HFFc6 (cell line): ENCODE results near the gene SPAG4. TPM values are rescaled to one million over a fixed set of nuclear protein-coding genes. Genes with fewer than 3 reads are reported as not detected.

Experiments used
- DNase-seq: peaks from one replicate; pipeline ENCODE4 v3.0.0-alpha.2; 2018
- H3K27ac Mint-ChIP-seq: 2 replicates; pipeline ENCODE4 v1.8.0; 2020; ENCODE audit warnings: mild to moderate bottlenecking, mixed read lengths
- H3K27me3 Mint-ChIP-seq: 2 replicates; pipeline ENCODE4 v1.8.0; 2021; ENCODE audit warnings: mild to moderate bottlenecking, moderate library complexity, mixed read lengths; ENCODE audit not compliant: insufficient read depth
- H3K36me3 Mint-ChIP-seq: 2 replicates; pipeline ENCODE4 v1.8.0; 2021; ENCODE audit warnings: low read depth, mixed read lengths
- H3K4me1 Mint-ChIP-seq: 2 replicates; pipeline ENCODE4 v1.8.0; 2020; ENCODE audit warnings: low read depth, mixed read lengths
- H3K4me3 Mint-ChIP-seq: 2 replicates; pipeline ENCODE4 v1.8.0; 2020; ENCODE audit warnings: mild to moderate bottlenecking, moderate library complexity, mixed read lengths
- H3K9me3 Mint-ChIP-seq: 2 replicates; pipeline ENCODE4 v1.8.0; 2020; ENCODE audit warnings: mild to moderate bottlenecking, mixed read lengths
- total RNA-seq, 6 experiments: library from RNA; stranded (reverse); fragmentation: NEBNext Ultra II Directional; extraction: Animal tissue kit (Norgen Biotek cat#: 25700); gene quantifications; 2 replicates in 1 of 6; 3 replicates in 5 of 6; pipeline ENCODE4 v1.2.3, GENCODE V29; 2021
- TF ChIP-seq, protein P1 (sequence below): fragments of 200-600 bp; sonication (generic); IDR thresholded peaks from 2 replicates; pipeline ENCODE4 v1.5.0; 2021; ENCODE audit warnings: antibody characterized with exemption, mild to moderate bottlenecking

SPAG4 gene
- total RNA-seq, 6 experiments from 2014 or later = 2.2 to 3.6 (median 2.8) TPM

DNA sequence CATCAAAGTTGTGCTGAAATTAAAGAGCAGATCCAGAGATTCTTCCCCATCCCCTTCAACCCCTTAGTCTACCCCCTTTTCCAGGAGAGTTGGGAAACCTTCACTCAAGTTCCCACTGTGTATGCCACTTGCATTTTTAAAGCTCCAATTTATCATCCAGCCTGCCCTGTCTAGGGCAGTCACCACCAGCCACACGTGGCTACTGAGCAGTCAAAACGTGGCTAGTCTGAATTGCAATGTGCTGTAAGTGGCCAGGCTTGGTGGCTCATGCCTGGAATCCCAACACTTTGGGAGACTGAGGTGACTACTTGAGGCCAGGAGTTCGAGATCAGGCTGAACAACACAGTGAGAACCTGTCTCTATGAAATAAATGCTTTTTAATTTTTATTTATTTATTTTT, 38.8 kb upstream of the SPAG4 start:
- peaks cover 25% of the 10 kb centered on the region for H3K9me3 Mint-ChIP-seq
- no peak for DNase-seq
- no peaks in the 10 kb centered on the region for H3K4me1 Mint-ChIP-seq
- H3K27ac Mint-ChIP-seq = no peak overlapping the region
- H3K4me3 Mint-ChIP-seq = no peak overlapping the region
- H3K27me3 Mint-ChIP-seq = peaks cover 21% of the 10 kb centered on the region
- peaks cover 17% of the 10 kb centered on the region for H3K36me3 Mint-ChIP-seq
- TF ChIP-seq, protein P1, sequence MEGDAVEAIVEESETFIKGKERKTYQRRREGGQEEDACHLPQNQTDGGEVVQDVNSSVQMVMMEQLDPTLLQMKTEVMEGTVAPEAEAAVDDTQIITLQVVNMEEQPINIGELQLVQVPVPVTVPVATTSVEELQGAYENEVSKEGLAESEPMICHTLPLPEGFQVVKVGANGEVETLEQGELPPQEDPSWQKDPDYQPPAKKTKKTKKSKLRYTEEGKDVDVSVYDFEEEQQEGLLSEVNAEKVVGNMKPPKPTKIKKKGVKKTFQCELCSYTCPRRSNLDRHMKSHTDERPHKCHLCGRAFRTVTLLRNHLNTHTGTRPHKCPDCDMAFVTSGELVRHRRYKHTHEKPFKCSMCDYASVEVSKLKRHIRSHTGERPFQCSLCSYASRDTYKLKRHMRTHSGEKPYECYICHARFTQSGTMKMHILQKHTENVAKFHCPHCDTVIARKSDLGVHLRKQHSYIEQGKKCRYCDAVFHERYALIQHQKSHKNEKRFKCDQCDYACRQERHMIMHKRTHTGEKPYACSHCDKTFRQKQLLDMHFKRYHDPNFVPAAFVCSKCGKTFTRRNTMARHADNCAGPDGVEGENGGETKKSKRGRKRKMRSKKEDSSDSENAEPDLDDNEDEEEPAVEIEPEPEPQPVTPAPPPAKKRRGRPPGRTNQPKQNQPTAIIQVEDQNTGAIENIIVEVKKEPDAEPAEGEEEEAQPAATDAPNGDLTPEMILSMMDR = no peak

DNA sequence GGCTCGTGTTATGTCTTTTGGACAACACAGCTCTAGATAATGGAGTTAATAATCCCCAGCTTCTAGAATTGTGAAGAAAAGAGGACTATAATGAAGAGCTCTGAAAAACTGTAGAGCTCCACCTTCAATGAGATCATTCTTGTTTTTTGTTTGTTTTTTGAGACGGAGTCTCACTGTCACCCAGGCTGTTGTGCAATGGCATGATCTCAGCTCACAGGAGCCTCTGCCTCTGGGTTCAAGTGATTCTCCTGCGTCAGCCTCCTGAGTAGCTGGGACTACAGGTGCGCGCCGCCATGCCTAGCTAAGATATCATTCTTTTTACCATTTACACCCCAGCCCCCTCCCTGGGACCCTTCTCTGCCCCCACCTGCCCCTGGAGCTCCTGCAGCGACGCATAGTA, 37.2 kb upstream of the SPAG4 start:
- no peak overlapping the region for H3K27ac Mint-ChIP-seq
- no peak overlapping the region for H3K4me3 Mint-ChIP-seq
- no peaks in the 10 kb centered on the region for H3K4me1 Mint-ChIP-seq
- peaks cover 24% of the 10 kb centered on the region for H3K27me3 Mint-ChIP-seq
- TF ChIP-seq, protein P1 = no peak
- no peak for DNase-seq
- H3K9me3 Mint-ChIP-seq = peaks cover 15% of the 10 kb centered on the region
- H3K36me3 Mint-ChIP-seq = peaks cover 7% of the 10 kb centered on the region; the same call in 1 of the 2 replicates

DNA sequence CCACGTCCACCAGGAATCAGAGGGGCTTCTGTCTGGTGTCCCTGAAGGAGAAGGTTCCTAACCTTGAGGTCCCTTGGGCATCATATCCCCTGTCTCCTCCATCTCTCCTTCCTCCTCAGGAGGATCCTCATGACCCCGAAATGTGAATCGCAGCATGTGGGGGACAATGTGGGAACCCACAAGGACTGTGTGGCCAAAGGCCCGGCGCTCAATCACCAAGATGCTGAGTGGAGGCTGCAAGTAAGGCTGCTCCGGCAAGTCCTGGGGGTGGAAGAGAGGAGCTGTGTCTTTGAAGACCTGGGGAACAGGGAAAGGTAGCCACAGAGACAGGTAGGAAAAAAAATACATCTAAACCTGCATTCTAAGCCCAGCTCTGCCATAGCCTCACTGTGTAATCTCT, 36.4 kb upstream of the SPAG4 start:
- DNase-seq = no peak

DNA sequence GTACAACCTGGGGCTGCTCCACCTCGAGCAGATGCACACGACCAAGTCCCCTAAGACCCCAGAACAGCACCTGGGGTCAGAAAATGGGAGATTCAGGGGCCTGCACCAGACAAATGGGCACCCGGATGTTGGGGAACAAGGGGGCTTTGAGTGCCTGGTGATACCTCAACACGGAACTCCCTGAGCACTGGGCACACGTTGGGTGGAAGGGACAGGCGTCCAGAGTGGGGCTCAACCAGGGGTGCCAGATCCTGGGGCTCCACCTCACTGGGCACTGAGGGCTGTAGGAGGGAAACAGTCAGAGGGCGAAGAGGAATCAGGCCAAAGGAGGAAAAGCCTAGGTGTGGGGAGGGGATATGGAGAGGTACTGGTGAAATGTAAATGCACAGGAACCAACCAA, 33.5 kb upstream of the SPAG4 start:
- TF ChIP-seq, protein P1 = no peak
- H3K36me3 Mint-ChIP-seq = peaks cover 7% of the 10 kb centered on the region; the same call in 1 of the 2 replicates
- H3K27ac Mint-ChIP-seq = no peak overlapping the region
- H3K9me3 Mint-ChIP-seq = peaks cover 9% of the 10 kb centered on the region; the same call in 1 of the 2 replicates
- no peak for DNase-seq
- H3K4me1 Mint-ChIP-seq = no peaks in the 10 kb centered on the region
- H3K27me3 Mint-ChIP-seq = peaks cover 17% of the 10 kb centered on the region
- no peak overlapping the region for H3K4me3 Mint-ChIP-seq

More for the DNA sequence above, 36.4 kb upstream of the SPAG4 start:
- H3K4me3 Mint-ChIP-seq = no peak overlapping the region
- TF ChIP-seq, protein P1 = no peak
- H3K9me3 Mint-ChIP-seq = peaks cover 11% of the 10 kb centered on the region
- H3K4me1 Mint-ChIP-seq = no peaks in the 10 kb centered on the region
- no peak overlapping the region for H3K27ac Mint-ChIP-seq
- peaks cover 7% of the 10 kb centered on the region; the same call in 1 of the 2 replicates for H3K36me3 Mint-ChIP-seq
- peaks cover 24% of the 10 kb centered on the region for H3K27me3 Mint-ChIP-seq

DNA sequence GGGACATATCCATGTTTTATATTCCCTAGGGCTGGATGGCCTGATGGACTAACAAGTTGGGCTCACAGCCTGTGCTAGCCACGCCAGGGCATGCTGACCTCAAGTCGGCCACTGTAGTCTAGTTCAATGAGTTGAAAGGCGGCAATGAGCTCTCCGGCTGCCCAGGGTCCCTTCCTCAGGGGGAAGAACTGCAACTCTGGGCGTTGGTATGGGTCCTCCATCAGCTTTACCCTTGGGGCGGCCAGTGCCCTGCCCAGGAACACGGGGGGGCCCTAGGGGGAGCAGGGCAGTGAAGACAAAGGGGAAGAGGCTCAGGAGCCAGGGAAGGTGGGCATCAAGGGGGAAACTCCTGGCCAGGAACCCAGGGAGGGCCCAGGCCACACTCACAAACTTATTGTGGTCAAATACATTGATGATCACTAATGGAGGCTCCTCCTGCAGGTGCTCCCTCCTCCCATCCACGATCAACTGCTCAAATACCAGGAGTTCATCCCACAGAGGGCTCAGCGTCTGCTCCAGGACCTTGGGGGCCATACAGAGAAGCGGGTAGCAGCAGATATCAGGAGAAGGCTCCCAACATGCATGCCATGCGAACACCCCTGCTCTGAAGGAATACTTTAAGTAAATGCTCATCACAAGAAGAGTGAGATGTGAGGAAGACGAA, 32.8 kb upstream of the SPAG4 start:
- TF ChIP-seq, protein P1 = no peak
- no peak for DNase-seq
- Mint-ChIP-seq H3K27me3 (peaks cover 19% of the 10 kb centered on the region), H3K36me3 (peaks cover 7% of the 10 kb centered on the region; the same call in 1 of the 2 replicates), H3K27ac (no peak overlapping the region), H3K4me1 (no peaks in the 10 kb centered on the region), H3K9me3 (peaks cover 9% of the 10 kb centered on the region; the same call in 1 of the 2 replicates), H3K4me3 (no peak overlapping the region)
